ENCODE data around the gene ABCB8. TPM values are rescaled to one million over a fixed set of nuclear protein-coding genes. Genes with fewer than 3 reads are reported as not detected.

ABCB8 gene
- total and polyA plus RNA-seq, 8 donors = 20.5 to 52.1 (median 26.9) TPM

- Histone ChIP-seq H3K27ac (peak overlapping the region; percentile 23 to 62), H3K36me3 (peaks cover 5 to 51% of the 10 kb centered on the region in 2 donors), H3K9me3 (no peaks in the 10 kb centered on the region), H3K27me3 (no peaks in the 10 kb centered on the region), H3K4me1 (peaks cover 28 to 44% of the 10 kb centered on the region in 2 donors), H3K4me3 (peak overlapping the region; percentile 15 to 93)
- DNase-seq (peak; percentile 33 to 89 (median 80)), ATAC-seq (peak; percentile 51)
- TF ChIP-seq CTCF (IDR thresholded peaks at IDR 0.05) = no peak
- intact Hi-C loops (cut with DNase I) = no loop called here
Observed at GRCh38 chr7:151062399-151063211, 34.4 kb downstream of the ABCB8 start.

GRCh38 chr7:151063212-151063561, 34.9 kb downstream of the ABCB8 start:
- intact Hi-C loops (cut with DNase I) = no loop called here
- TF ChIP-seq CTCF (IDR thresholded peaks at IDR 0.05) = no peak
- ATAC-seq = no peak
- H3K9me3 ChIP-seq = no peaks in the 10 kb centered on the region
- H3K36me3 ChIP-seq = peaks cover 5 to 56% of the 10 kb centered on the region in 2 donors
- H3K27me3 ChIP-seq = no peaks in the 10 kb centered on the region
- no peak overlapping the region for H3K27ac ChIP-seq
- peaks cover 28 to 42% of the 10 kb centered on the region in 2 donors for H3K4me1 ChIP-seq
- peak overlapping the region in 1 of 2 donors; percentile 93 for H3K4me3 ChIP-seq
- no peak for DNase-seq

- TF ChIP-seq CTCF (IDR thresholded peaks at IDR 0.05) = no peak
- Histone ChIP-seq H3K4me1 (peaks cover 20 to 31% of the 10 kb centered on the region in 2 donors), H3K9me3 (no peaks in the 10 kb centered on the region), H3K4me3 (no peak overlapping the region), H3K27ac (no peak overlapping the region), H3K36me3 (peaks cover 5 to 69% of the 10 kb centered on the region in 2 donors), H3K27me3 (no peaks in the 10 kb centered on the region)
- ATAC-seq (no peak), DNase-seq (no peak)
- intact Hi-C loops (cut with DNase I) = no loop called here
Observed at GRCh38 chr7:151064454-151064853, 36.2 kb downstream of the ABCB8 start.

DNA sequence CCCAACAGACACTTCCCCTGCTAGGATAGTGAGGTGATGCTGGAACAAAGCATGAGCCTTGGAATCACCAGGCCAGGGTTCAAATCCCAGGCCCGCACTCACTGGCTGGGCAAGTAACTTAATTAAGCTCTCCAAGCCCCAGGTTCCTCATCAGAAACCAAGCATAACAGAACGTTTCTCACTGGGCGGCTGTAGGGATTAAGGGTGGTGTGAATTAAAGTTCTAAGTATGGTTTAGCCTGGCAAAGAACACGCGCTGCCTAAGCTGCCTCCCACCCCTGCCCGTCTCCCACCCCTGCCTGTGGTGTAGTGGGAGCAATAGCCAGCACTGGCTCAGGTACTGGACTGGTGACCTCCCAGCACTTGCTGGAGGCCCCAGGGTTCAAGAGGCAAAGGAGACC, 36.7 kb downstream of the ABCB8 start:
- intact Hi-C loops (cut with DNase I) = no loop called here
- Histone ChIP-seq H3K36me3 (peaks cover 5 to 74% of the 10 kb centered on the region in 2 donors), H3K27me3 (no peaks in the 10 kb centered on the region), H3K27ac (no peak overlapping the region), H3K4me3 (no peak overlapping the region), H3K4me1 (peaks cover 20 to 29% of the 10 kb centered on the region in 2 donors), H3K9me3 (no peaks in the 10 kb centered on the region)
- DNase-seq (no peak), ATAC-seq (no peak)
- TF ChIP-seq CTCF (IDR thresholded peaks at IDR 0.05) = no peak

DNA sequence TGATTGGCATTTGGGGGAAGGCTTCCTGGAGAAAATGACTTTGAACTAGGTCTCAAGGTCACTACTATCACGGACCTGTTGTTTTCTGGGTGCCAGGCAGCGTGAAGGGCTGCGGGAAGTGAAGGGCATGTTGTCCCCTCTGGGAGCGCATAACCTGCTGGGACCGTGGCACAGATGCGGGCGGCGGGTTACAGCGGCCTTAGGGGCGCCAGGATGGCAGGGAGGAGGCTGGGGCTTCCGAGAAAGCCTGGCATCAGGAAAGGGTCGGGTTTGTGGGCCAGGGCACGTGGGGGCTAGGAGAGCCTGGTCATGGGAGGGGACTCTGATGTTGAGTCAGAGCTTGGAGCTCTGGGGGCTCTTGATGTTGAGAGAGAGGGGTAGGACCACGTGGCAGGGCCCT, 37.3 kb downstream of the ABCB8 start:
- H3K27me3 ChIP-seq = no peaks in the 10 kb centered on the region
- DNase-seq (no peak), ATAC-seq (no peak)
- no peak overlapping the region for H3K4me3 ChIP-seq
- no peak overlapping the region for H3K27ac ChIP-seq
- H3K9me3 ChIP-seq = no peaks in the 10 kb centered on the region
- H3K4me1 ChIP-seq = peaks cover 17 to 23% of the 10 kb centered on the region in 2 donors
- peaks cover 5 to 80% of the 10 kb centered on the region in 2 donors for H3K36me3 ChIP-seq
- intact Hi-C loops (cut with DNase I) = no loop called here
- no peak for TF ChIP-seq CTCF (IDR thresholded peaks at IDR 0.05)

Data from left lung (tissue), 10 donors.